Measurements from ENCODE around the gene NAPB.
"Not testable (repeated sequence)": the region's sequence is repeated elsewhere in the genome, so short reads cannot be mapped to it uniquely, and the experiment has no call there.

Gene NAPB

DNA sequence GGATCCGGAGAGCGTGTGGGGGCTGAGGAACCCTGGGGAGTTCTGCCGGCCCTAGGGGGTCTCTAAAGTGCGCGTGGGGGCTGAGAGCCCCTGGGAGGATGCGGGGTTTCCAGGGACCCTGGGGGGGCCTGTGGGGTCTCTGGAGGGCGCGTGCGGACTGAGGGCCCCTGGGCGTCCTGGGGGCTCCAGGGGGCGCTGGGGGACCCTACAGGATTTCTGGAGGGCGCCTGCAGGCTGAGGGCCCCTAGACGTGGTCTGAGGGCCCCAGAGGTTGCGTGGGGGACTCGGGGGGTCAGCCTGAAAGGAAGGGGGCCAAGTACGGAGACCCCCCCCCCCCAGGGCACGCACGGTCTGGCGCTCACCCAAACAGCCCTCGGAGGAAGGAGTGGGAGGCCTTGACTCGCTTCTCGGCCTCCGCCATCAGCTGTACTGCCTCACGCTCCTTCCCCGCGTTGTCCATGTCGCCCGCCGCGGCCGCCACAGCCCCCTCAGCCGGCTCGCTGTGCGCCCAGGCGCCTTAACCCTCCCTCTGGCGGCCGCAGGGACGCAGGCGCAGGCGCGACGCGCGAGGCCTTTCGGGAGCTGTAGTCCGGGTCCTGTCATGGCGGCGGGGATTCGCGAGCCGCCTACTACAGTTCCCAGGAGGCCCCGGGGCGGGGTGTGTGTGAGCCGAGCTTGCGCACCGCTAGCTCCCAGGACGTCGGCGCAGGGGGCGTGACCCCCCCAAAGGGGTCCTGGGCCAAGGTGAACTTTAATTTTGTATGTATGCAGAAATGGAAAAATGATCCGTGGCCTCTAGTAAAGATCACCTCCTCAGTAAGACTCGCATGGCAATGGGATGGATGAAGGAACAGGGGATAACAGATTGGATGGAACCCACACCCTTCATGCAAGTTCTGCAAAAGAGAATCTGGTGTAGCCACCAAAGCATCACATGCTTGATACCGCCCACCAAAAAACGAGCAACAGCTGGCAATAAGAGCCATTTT, at the start of gene NAPB:
Gene NAPB (minus strand): TSS at position 546 of the 989 bp plus-strand sequence. CDS start 86 bp downstream, at position 460.
- peak; percentile 98 to 99 for ATAC-seq

DNA sequence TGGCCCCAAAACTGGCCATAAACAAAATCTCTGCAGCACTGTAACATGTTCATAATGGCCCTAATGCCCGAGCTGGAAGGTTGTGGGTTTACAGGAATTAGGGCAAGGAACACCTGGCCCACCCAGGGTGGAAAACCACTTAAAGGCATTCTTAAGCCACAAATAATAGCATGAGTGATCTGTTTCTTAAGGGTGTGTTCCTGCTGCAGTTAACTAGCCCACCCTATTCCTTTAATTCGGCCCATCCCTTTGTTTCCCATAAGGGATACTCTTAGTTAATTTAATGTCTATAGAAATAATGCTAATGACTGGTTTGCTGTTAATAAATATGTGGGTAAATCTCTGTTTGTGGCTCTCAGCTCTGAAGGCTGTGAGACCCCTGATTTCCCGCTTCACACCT, 45.7 kb upstream of the NAPB start:
- not testable (repeated sequence) for ATAC-seq

DNA sequence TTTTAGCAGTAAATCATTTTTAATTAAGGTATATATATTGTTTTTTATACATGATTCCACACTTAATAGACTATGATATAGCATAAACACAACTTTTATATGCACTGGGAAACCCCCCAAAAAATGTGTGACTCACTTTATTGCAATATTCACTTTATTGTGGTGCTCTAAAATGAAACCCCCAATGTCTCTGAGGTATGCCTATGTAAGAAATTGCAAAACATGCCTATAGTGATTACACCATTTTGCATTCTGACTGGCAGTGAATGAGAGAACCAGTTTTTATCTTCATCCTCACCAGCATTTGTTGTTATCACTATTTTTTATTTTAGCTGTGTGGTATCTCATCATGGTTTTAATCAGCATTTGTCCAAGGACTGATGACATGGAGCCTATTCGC, 39.9 kb upstream of the NAPB start:
- ATAC-seq: no peak

GRCh38 chr20:23459461-23460150, 38.3 kb upstream of the NAPB start:
- ATAC-seq: no peak

DNA sequence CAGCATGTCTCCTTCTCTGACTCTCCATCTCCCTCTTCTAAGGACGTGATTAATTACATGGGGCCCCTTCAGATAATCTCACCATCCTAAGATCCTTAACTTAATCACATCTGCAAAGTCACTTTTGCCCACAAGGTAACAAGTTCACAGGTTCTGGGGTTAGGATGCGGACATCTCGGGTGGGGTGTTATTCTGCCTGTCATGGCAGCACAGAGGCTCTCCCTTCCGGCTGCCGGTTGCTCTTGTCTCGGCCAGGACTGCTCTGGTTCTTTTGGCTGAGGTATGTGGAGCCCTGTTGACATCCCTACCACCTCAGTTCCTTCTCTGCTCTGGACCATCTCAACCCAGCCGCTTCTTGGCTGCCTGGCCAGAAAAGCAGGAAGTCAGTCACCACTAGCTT, 35.6 kb upstream of the NAPB start:
- no peak for ATAC-seq

DNA sequence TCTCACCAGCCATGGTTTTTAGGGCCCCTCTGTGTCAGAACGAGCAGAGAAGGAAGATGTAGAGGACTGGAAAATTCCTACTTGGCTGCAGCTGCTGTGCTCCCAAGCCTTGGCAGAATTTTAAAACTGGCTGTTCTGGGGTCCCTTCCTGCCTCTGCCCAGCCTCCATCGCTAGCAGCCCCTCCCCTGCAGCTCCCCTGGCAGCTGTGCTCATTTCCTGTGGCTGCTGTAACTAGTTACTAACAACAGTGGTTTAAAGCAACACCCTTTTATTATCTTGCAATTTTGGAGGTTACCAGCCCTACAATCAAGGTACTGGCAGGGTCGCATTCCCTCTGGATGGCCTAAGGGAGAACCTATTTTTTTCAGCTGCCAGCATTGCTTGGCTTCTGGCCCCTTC, 35.1 kb upstream of the NAPB start:
- ATAC-seq: no peak

DNA sequence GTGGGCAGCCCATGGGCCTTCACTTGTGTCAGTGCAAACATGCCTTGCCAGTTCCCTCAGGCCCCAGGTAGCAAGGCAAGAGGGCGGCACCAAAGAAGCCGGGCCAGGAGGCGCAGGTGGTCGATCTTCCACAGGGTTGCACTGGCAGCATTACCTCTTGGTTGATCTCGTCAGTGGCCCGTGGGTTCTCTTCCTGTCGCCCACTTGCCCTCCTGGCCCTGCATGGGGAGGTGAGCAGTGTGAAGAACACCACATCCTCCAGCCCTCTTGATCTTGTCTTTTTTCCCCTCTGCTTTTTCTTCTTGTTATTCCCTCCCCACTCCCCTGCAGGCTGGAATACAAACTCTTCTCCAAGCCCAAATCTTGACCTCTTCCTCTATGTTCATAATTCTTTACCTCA, 34.4 kb upstream of the NAPB start:
- no peak for ATAC-seq

GRCh38 chr20:23454816-23455215, 33.5 kb upstream of the NAPB start:
- no peak for ATAC-seq

DNA sequence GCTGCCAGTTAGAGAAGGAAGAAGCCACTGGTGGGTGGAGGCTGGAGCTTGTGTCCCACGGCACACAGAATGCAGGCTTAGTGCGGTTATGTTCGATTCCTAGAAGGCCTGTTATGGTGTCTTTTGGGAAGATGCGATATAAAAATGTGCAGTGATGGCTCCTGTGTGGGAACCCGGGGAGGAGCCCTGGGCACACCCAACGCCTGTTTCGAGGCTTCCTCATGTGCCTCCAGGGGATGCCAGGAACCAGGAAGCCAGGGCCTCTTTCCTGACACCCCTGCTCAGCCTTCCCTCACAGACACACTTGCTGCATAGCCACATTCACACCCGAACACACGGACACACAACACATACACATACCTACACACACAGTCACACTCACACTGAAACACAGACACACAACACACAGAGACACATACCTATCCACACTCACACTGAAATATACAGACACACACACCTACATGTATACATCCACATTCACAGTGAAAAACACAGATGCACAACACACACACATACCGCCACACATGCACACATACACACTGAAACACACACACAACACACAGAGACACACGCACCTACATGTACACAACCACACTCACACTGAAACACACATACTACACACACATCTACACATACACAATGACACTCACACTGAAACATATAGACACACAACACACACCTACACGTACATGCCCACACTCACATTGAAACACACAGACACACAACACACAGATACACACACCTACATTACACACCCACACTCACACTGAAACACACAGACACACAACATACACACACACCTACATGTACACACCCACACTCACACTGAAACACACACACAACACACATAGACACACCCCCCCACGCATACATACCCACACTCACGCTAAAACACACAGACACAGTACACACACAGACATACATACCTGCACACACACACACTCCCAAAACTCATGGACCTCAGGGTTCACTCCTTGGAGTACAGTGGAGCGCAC, 32.6 kb upstream of the NAPB start:
- no peak for ATAC-seq

DNA sequence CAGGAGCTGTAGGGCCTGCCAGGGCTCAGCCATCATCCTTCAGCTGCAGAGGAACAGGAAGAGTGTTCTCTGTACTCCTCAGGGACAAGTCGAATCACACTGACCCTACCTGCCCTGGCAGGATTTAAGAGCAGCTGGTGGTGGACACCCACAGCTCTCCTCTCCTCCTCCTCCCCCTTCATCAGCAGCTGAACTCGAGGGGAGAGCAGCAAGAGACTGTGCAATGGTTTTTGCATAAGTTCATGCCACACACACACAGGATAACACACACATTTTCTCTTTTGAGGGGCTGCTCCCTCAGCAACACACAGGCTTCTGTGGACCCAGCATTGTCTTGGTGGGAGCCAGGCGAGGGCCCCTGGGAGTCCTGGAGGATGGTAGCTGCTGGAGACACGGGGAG, 31.5 kb upstream of the NAPB start, which contains the start of gene CST11:
Gene CST11 (minus strand): TSS at position 101 of the 400 bp plus-strand sequence. CDS start 65 bp downstream, at position 36.
- no peak for ATAC-seq

DNA sequence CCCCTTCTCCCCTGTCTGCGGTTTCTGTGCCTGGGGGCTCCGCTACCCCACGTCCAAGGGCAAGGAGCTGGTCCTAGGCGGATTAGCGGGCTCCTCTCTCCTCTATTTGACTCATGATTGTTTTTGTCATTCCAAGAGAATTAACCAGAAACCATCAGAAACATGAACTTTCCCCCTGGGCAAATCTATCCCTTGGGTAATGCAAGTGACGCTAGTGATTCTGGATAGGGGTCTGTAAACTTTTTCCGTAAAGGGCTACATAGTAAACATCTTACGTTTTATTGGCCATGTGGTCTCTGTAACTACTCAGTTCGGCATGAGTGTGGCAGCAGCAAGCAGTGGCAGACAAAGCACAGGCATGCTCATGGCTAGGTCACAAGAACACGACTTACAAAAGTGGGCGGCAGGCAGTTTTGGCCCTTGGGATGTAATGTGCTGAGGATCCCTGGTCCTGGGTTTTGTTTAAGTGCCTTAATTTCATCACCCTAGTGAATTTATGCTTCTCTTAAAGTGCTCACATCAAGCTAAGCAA, 30.7 kb upstream of the NAPB start:
- no peak for ATAC-seq

DNA sequence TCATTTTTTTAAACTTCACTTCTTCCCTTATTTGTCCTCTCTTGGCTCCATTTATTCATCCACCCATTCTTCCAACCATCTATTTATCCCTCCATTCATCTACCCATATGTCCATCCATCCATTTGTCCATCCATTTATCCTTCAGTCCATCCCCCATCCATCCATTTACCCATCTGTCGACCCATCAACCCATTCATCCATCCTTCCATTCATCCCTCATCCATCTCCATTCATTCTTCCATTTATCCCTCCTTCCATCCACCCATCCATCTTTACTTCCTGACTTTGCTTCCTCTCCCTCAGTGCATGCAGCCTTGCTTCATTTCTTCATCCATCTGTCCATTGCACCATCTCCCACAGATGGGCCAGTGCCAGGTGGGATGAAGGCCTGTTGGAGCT, 29.6 kb upstream of the NAPB start:
- no peak for ATAC-seq

DNA sequence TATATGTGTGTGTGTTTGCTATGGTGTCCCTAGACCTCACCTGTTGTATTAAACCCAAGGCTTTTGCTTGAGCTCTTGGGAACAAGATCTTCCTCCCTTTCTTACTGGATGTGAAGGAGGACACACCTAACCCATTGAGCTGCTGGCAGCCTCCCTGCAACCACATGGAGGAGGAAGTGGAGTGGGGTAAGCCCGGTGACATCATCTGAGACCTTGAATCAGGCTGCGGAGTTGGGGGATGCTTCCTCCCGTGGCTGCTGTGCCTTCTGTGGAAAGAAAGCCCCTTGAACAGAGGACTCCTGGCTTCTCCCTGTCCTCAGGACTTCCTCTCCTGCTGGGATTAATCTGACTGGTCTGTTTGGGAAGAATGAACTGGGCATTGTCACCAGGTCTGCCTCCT, 28.1 kb upstream of the NAPB start:
- no peak for ATAC-seq

- no peak for ATAC-seq
Measured at GRCh38 chr20:23448167-23448566, 26.9 kb upstream of the NAPB start.

DNA sequence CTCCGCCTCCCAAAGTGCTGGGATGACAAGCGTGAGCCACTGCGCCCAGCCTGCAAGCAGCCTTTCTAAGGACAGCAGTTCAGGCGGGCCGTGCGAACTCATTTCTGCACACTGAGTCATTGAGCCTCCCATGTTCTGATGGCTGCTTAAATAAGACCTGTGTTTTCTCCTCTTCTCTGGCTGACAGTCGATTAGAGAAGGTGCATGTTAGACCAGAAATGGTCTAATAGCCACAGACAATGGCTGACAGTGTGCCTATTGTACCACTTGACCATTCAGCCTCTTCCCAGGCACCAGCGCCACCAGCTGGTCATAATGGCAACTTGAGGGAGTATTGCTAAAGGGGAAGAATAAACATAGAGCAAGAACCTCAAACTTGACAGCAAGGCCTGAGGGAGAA, 25.2 kb upstream of the NAPB start:
- ATAC-seq: no peak

DNA sequence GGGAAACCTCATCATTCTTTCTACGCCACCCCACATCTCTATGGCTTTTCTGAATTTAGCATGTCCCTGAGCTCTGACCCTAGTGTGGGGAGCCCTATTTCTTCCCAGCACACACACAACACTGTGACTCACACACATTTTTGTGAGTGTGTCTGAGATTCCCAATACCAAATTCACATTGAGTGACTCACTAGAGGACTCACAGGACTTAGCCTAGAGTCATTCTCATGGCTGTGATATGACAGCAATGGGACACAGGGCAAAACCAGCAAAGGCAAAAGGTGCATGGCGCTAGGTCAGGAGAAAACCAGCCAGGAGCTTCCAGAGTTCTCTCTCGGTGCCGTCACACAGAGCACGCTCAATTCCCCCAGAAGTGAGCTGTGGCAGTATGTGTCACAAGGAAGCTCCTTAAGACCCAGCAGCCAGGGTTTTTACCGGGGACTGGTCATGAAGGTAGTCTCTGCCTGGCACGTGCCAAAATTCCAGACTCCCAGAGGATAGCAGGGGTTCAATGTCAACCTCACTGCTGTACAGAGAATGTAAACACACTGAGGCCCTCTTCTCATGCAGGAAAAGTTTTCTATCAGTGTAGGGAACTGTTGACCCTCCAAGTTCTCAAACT, 24.4 kb upstream of the NAPB start:
- ATAC-seq: no peak

GRCh38 chr20:23444859-23445258, 23.6 kb upstream of the NAPB start:
- ATAC-seq: no peak

GRCh38 chr20:23442436-23442835, 21.1 kb upstream of the NAPB start:
- no peak for ATAC-seq

GRCh38 chr20:23441850-23442313, 20.6 kb upstream of the NAPB start:
- peak; percentile 45 to 68 for ATAC-seq

DNA sequence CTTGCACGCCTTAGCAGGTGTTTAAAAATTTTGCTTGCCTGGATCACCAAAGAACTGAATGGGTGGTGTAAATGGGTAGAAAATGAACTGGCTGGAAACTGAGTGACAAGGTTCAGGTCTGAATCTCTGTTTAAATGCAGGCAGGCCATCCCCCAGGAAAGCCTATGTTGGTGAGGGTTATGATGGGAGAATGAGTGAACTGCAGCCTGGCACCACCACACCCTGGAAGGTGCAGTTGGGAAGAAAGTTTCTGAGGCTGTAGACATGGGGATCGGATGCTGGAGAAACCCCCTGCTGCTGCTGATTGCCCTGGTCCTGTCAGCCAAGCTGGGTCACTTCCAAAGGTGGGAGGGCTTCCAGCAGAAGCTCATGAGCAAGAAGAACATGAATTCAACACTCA, 18.7 kb upstream of the NAPB start:
- no peak for ATAC-seq

- no peak for ATAC-seq
Measured at GRCh38 chr20:23438661-23439060, 17.4 kb upstream of the NAPB start.
